BLaER1 (cell line): ENCODE results near the gene VANGL1.

ENCODE experiments used
- H3K27ac ChIP-seq: shearing (Covaris generic); formaldehyde crosslinking; 2 replicates; pipeline ENCODE4 v1.8.1; 2022
- H3K27me3 ChIP-seq: shearing (Covaris generic); formaldehyde crosslinking; 2 replicates; pipeline ENCODE4 v1.8.1; 2022
- H3K36me3 ChIP-seq: shearing (Covaris generic); formaldehyde crosslinking; 2 replicates; pipeline ENCODE4 v1.8.1; 2022
- H3K4me1 ChIP-seq: shearing (Covaris generic); formaldehyde crosslinking; 2 replicates; pipeline ENCODE4 v1.8.1; 2022
- H3K4me2 ChIP-seq: shearing (Covaris generic); formaldehyde crosslinking; 2 replicates; pipeline ENCODE4 v1.8.1; 2022
- H3K4me3 ChIP-seq: shearing (Covaris generic); formaldehyde crosslinking; 2 replicates; pipeline ENCODE4 v1.8.1; 2022
- H3K9ac ChIP-seq: shearing (Covaris generic); formaldehyde crosslinking; 2 replicates; pipeline ENCODE4 v1.8.1; 2022
- H3K9me3 ChIP-seq: shearing (Covaris generic); formaldehyde crosslinking; 2 replicates; pipeline ENCODE4 v1.8.1; 2022
- H4K20me1 ChIP-seq: shearing (Covaris generic); formaldehyde crosslinking; 2 replicates; pipeline ENCODE4 v1.8.1; 2022
- Cebpa-rat ChIP-seq: shearing (Covaris generic); IDR thresholded peaks from 2 replicates; pipeline ENCODE4 v1.8.1; 2022

The VANGL1 gene

DNA sequence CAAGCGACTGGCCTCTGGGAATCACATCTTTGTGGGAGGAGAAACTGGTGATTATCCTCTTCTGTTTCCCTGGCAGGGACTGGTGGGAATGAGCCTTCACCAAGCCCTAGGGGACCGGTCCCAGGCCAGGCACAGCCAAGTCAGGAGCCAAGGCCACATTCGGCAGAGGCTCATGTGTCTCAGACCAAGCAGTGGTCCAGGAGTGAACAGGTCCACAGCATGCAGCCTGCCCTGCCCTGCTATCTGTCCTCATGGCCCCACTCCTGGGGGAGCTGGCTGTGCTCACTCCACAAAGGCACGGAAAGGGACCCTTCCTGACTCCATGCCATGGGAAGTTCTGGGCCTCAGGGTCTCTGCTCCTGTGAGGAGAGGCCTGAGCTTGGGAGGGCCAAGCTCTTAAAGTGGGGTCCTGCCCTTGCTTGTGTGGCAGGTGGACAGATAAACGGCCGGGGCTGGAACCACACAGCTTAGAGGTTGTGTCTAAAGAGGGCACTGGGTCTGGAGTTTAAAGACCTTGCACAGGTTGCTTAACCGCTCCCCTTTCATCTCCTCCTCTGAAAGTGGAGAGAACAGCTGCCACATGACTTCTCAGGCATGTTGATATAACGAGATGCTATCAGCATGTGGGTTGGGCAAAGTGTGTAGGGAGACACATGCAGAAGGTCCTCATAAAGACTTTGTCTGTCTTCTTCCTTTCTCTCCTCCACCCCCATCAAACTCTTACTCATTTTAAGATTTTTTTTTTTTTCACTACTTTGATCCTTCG lies 69.3 kb downstream of the VANGL1 start:
- no peaks in the 10 kb centered on the region for H3K9me3 ChIP-seq
- H3K27me3 ChIP-seq: no peaks in the 10 kb centered on the region
- H4K20me1 ChIP-seq: no peaks in the 10 kb centered on the region
- H3K36me3 ChIP-seq: no peaks in the 10 kb centered on the region
- no peaks in the 10 kb centered on the region for H3K4me1 ChIP-seq
- no peak overlapping the region for H3K9ac ChIP-seq
- no peak for TF ChIP-seq Cebpa-rat
- no peak overlapping the region for H3K4me3 ChIP-seq
- no peak overlapping the region for H3K27ac ChIP-seq
- H3K4me2 ChIP-seq: no peak overlapping the region

- H3K4me3 ChIP-seq: no peak overlapping the region
- no peak overlapping the region for H3K9ac ChIP-seq
- H3K4me1 ChIP-seq: no peaks in the 10 kb centered on the region
- H4K20me1 ChIP-seq: no peaks in the 10 kb centered on the region
- H3K27me3 ChIP-seq: no peaks in the 10 kb centered on the region
- no peaks in the 10 kb centered on the region for H3K9me3 ChIP-seq
- no peak overlapping the region for H3K27ac ChIP-seq
- TF ChIP-seq Cebpa-rat: no peak
- H3K4me2 ChIP-seq: no peak overlapping the region
- no peaks in the 10 kb centered on the region for H3K36me3 ChIP-seq
These were observed 71.3 kb downstream of the VANGL1 start for GRCh38 chr1:115712911-115713609.

DNA sequence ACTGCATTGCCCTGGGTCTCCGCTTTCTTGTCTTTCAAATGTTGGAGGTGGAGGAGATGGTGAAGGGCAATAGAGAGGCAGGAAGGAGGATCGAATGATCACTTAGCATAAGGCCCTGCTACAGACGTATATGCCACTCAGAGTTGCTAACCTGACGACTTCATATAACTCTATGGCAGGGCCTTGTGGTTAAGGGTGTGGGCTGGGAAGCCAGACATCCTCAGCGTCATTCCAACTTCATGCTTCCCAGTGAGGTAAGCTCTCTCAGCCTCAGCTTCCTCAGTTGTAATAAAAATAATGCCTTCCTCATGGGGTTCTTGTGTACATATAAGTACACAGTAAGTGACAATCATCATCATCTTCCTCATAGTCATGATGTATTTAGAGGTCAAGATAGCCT lies 72.1 kb downstream of the VANGL1 start:
- no peak overlapping the region for H3K4me3 ChIP-seq
- TF ChIP-seq Cebpa-rat: no peak
- H3K9me3 ChIP-seq: no peaks in the 10 kb centered on the region
- no peaks in the 10 kb centered on the region for H3K27me3 ChIP-seq
- H3K9ac ChIP-seq: no peak overlapping the region
- H4K20me1 ChIP-seq: no peaks in the 10 kb centered on the region
- H3K4me2 ChIP-seq: no peak overlapping the region
- H3K4me1 ChIP-seq: no peaks in the 10 kb centered on the region
- no peak overlapping the region for H3K27ac ChIP-seq
- no peaks in the 10 kb centered on the region for H3K36me3 ChIP-seq

DNA sequence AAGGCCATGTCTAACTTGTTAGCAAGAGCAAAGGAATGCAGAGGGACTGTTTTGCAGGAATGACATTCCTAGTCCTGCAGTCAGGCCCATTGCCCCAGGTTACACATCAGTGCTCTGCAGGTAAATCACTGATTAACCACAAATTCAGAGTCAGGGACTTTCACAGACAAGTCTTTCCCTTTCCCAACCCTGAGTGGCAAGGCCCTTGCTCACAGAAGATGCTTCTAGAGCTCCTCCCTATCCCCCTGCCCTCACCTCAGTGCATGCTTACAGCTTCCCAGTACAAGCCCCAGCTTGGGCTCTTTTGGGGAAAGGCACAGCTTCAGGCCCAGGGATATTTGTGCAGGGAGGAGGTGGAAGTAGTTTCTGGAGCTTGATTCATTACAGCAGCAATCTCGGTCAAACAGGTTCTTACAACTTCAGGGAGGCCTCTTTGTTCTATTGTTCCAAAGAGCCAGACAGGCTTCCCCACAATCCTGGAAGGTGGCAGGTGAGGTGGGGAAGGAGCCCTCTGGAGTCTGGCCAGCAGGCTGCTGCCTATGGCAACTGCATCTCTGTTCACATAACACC lies 72.9 kb downstream of the VANGL1 start:
- H3K27ac ChIP-seq: no peak overlapping the region

DNA sequence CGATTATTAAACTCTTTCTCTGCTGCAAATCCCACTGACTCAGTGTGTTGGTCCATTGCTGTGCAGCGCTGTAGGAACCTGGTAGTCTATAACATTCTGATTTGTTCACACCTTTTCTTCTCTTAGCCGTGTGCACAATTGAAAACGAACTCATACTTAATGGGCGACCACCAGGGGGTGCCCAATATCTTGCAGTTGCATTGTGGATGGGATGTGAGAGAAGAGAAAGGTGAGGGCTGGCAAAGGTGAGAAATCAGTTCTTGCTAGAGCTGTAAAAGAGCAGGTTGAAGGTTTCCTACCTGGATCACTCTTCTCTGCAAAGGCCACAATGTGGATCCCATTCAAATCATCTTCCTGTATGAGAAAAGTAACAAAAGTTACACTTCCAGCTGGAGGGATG lies 75.8 kb downstream of the VANGL1 start:
- Histone ChIP-seq H3K27ac (no peak overlapping the region), H3K9me3 (no peaks in the 10 kb centered on the region), H3K9ac (no peak overlapping the region), H3K4me2 (no peak overlapping the region), H3K27me3 (no peaks in the 10 kb centered on the region), H3K4me3 (no peak overlapping the region), H4K20me1 (no peaks in the 10 kb centered on the region), H3K36me3 (no peaks in the 10 kb centered on the region), H3K4me1 (no peaks in the 10 kb centered on the region)
- TF ChIP-seq Cebpa-rat: no peak

More for the DNA sequence above, 72.9 kb downstream of the VANGL1 start:
- H3K4me3 ChIP-seq: no peak overlapping the region
- no peak overlapping the region for H3K9ac ChIP-seq
- no peaks in the 10 kb centered on the region for H3K4me1 ChIP-seq
- no peak overlapping the region for H3K4me2 ChIP-seq
- no peak for TF ChIP-seq Cebpa-rat
- H3K36me3 ChIP-seq: no peaks in the 10 kb centered on the region
- H3K27me3 ChIP-seq: no peaks in the 10 kb centered on the region
- H4K20me1 ChIP-seq: no peaks in the 10 kb centered on the region
- no peaks in the 10 kb centered on the region for H3K9me3 ChIP-seq

DNA sequence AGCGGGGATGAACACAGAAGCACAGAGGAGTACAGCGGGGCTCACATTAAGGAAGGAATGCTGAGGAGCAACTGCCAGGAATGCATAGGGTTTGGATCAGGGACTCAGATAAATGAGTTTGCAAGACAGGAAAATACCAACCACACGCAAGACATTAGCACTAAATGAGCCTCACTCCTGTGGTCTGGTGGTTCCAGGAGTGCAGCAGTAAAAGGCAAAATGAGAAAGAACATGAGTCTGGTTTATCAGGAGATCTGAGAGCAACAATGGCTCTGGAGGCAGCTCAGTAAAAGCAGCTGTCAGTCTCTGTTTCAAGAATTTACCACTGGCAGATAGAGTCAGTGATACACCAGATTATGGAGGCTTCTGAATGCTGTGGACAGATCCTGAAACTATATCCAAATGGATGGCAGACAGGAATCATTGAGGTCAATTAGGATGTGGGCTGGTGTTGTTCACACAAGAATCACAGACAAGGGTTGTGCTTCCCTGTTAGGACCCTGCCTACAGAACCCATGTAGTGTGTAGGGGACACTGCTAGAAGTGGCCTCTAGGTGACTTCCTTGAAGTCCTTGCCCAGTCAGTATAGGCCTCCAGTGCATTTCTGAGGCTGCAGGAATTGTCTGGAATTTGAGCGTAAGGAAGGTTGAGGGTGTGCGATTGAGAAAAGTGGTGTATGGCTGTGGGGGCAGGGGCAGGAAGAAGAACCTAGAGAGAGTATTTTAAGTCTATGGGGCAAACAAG lies 76.4 kb downstream of the VANGL1 start:
- H3K4me2 ChIP-seq: no peak overlapping the region
- no peaks in the 10 kb centered on the region for H3K27me3 ChIP-seq
- H3K4me3 ChIP-seq: no peak overlapping the region
- H3K9me3 ChIP-seq: no peaks in the 10 kb centered on the region
- no peaks in the 10 kb centered on the region for H4K20me1 ChIP-seq
- no peaks in the 10 kb centered on the region for H3K4me1 ChIP-seq
- TF ChIP-seq Cebpa-rat: no peak
- no peaks in the 10 kb centered on the region for H3K36me3 ChIP-seq
- no peak overlapping the region for H3K27ac ChIP-seq
- H3K9ac ChIP-seq: no peak overlapping the region

- Histone ChIP-seq H3K27ac (no peak overlapping the region), H3K9me3 (no peaks in the 10 kb centered on the region), H3K27me3 (no peaks in the 10 kb centered on the region), H3K4me1 (no peaks in the 10 kb centered on the region), H3K9ac (no peak overlapping the region), H3K36me3 (no peaks in the 10 kb centered on the region), H4K20me1 (no peaks in the 10 kb centered on the region), H3K4me3 (no peak overlapping the region), H3K4me2 (no peak overlapping the region)
- no peak for TF ChIP-seq Cebpa-rat
These were observed 77.5 kb downstream of the VANGL1 start for GRCh38 chr1:115719285-115719684.

DNA sequence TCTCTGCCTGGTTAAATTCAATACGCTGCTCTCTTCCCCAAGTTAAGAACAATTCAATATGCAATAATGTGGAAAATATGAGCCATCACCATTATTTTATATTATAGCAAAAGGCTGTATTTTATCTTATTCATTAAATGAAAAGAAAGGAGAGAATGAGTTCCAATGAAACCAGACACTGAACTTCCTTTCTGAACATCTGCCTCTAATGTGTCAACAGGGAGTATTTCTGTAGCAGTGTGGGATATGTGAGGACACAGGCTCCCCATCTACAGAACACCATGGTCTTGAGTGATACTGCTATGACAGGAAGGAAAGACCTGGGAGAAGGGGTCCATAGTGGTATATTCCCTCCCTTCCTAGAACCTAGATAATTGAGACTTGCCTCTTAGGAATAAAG lies 80.5 kb downstream of the VANGL1 start:
- H4K20me1 ChIP-seq: no peaks in the 10 kb centered on the region
- no peak overlapping the region for H3K9ac ChIP-seq
- no peaks in the 10 kb centered on the region for H3K27me3 ChIP-seq
- no peak overlapping the region for H3K4me3 ChIP-seq
- no peak overlapping the region for H3K27ac ChIP-seq
- no peaks in the 10 kb centered on the region for H3K4me1 ChIP-seq
- H3K36me3 ChIP-seq: no peaks in the 10 kb centered on the region
- TF ChIP-seq Cebpa-rat: no peak
- H3K9me3 ChIP-seq: no peaks in the 10 kb centered on the region
- H3K4me2 ChIP-seq: no peak overlapping the region

DNA sequence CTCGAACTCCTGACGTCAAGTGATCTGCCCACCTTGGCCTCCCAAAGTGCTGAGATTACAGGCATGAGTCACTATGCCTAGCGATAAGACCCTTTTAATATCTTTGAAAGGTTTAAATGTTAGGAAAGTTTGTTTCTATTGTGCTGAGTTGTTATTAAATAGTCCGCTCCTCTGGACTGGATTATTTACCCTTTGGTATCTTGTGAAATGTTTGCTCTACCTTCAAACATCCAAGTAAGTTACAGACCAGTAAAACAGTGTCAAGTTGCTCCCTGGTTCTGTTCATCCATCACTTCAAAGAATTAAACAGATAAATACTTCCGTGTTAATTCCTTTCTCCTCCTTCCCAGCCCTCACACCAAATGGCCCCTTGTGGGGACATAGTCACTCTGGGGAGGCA lies 82.0 kb downstream of the VANGL1 start:
- H3K9ac ChIP-seq: no peak overlapping the region
- no peak overlapping the region for H3K4me2 ChIP-seq
- no peak for TF ChIP-seq Cebpa-rat
- no peaks in the 10 kb centered on the region for H3K27me3 ChIP-seq
- H3K9me3 ChIP-seq: no peaks in the 10 kb centered on the region
- no peaks in the 10 kb centered on the region for H3K36me3 ChIP-seq
- no peaks in the 10 kb centered on the region for H3K4me1 ChIP-seq
- no peak overlapping the region for H3K4me3 ChIP-seq
- H4K20me1 ChIP-seq: no peaks in the 10 kb centered on the region
- no peak overlapping the region for H3K27ac ChIP-seq

GRCh38 chr1:115725600-115725999 lies 83.8 kb downstream of the VANGL1 start:
- no peak overlapping the region for H3K9ac ChIP-seq
- no peaks in the 10 kb centered on the region for H4K20me1 ChIP-seq
- peaks cover 15% of the 10 kb centered on the region for H3K4me1 ChIP-seq
- no peak for TF ChIP-seq Cebpa-rat
- H3K9me3 ChIP-seq: no peaks in the 10 kb centered on the region
- no peaks in the 10 kb centered on the region for H3K27me3 ChIP-seq
- H3K4me2 ChIP-seq: no peak overlapping the region
- no peaks in the 10 kb centered on the region for H3K36me3 ChIP-seq
- no peak overlapping the region for H3K27ac ChIP-seq
- H3K4me3 ChIP-seq: no peak overlapping the region
